Astrocyte (in vitro differentiated cells and primary cell): ENCODE results near the gene ZNF516. TPM values are rescaled to one million over a fixed set of nuclear protein-coding genes. Genes with fewer than 3 reads are reported as not detected.

Experiments
- DNase-seq: peaks from one replicate; pipeline ENCODE4 v3.0.0-alpha.2; 2010; ENCODE audit warnings: low read depth
- FAIRE-seq: peaks from 2 replicates; lab custom pipeline; 2011; peaks lifted over from hg19 to GRCh38; lab: Jason Lieb, UNC
- H2AFZ ChIP-seq: 2 replicates; pipeline ENCODE4 v1.6.0; 2012; ENCODE audit warnings: low read depth, low read length, inconsistent platforms
- H3K27ac ChIP-seq: 2 replicates; pipeline ENCODE4 v1.5.1; 2011; ENCODE audit warnings: low read depth, low read length, inconsistent platforms
- H3K27me3 ChIP-seq: 2 replicates; pipeline ENCODE4 v1.6.0; 2011; ENCODE audit warnings: low read length, inconsistent platforms; ENCODE audit not compliant: insufficient read depth
- H3K36me3 ChIP-seq: 2 replicates; pipeline ENCODE4 v1.5.1; 2011; ENCODE audit warnings: low read length, inconsistent platforms; ENCODE audit not compliant: insufficient read depth
- H3K4me1 ChIP-seq: 2 replicates; pipeline ENCODE4 v1.5.1; 2011; ENCODE audit warnings: low read length, inconsistent platforms; ENCODE audit not compliant: insufficient read depth
- H3K4me2 ChIP-seq: 2 replicates; pipeline ENCODE4 v1.6.0; 2012; ENCODE audit warnings: low read length, inconsistent platforms
- H3K4me3 ChIP-seq: 2 replicates; pipeline ENCODE4 v1.5.1; 2011; ENCODE audit warnings: low read depth, mild to moderate bottlenecking, low read length, inconsistent platforms; ENCODE audit not compliant: insufficient read depth
- H3K79me2 ChIP-seq: 2 replicates; pipeline ENCODE4 v1.6.0; 2012; ENCODE audit warnings: mild to moderate bottlenecking, low read length, inconsistent platforms; ENCODE audit not compliant: insufficient read depth
- H3K9ac ChIP-seq: 2 replicates; pipeline ENCODE4 v1.6.0; 2012; ENCODE audit warnings: mild to moderate bottlenecking, low read length, inconsistent platforms
- H3K9me3 ChIP-seq: 2 replicates; pipeline ENCODE4 v1.5.1; 2012; ENCODE audit warnings: low read depth, mild to moderate bottlenecking, low read length, inconsistent platforms; ENCODE audit not compliant: insufficient read depth
- H4K20me1 ChIP-seq: 2 replicates; pipeline ENCODE4 v1.6.0; 2012; ENCODE audit warnings: low read length, inconsistent platforms; ENCODE audit not compliant: insufficient read depth
- H3K27ac Mint-ChIP-seq: one replicate; pipeline ENCODE4 v1.8.0; 2021; ENCODE audit warnings: mild to moderate bottlenecking, mixed read lengths; ENCODE audit not compliant: unreplicated experiment
- H3K27me3 Mint-ChIP-seq: one replicate; pipeline ENCODE4 v1.8.0; 2021; ENCODE audit warnings: low read depth, mixed read lengths; ENCODE audit not compliant: unreplicated experiment
- H3K36me3 Mint-ChIP-seq: one replicate; pipeline ENCODE4 v1.8.0; 2021; ENCODE audit warnings: low read depth, mixed read lengths; ENCODE audit not compliant: unreplicated experiment
- H3K4me1 Mint-ChIP-seq: one replicate; pipeline ENCODE4 v1.8.0; 2021; ENCODE audit warnings: low read depth, mixed read lengths; ENCODE audit not compliant: unreplicated experiment
- H3K4me3 Mint-ChIP-seq: one replicate; pipeline ENCODE4 v1.8.0; 2021; ENCODE audit warnings: mild to moderate bottlenecking, moderate library complexity, mixed read lengths; ENCODE audit not compliant: unreplicated experiment
- H3K9me3 Mint-ChIP-seq: one replicate; pipeline ENCODE4 v1.8.0; 2021; ENCODE audit warnings: mild to moderate bottlenecking, mixed read lengths; ENCODE audit not compliant: unreplicated experiment
- CTCF ChIP-seq: IDR thresholded peaks from 2 replicates; pipeline ENCODE4 v1.5.1; 2011; ENCODE audit warnings: low read depth, mild to moderate bottlenecking, inconsistent platforms, low read length, moderate library complexity; ENCODE audit not compliant: insufficient read depth
- EZH2 ChIP-seq: IDR thresholded peaks from 2 replicates; pipeline ENCODE4 v1.6.1; 2012; ENCODE audit warnings: mild to moderate bottlenecking, low read length, inconsistent platforms; ENCODE audit not compliant: insufficient read depth
- total RNA-seq: library from RNA; stranded (reverse); gene quantifications from 2 replicates; pipeline ENCODE4 v1.2.1, GENCODE V29; 2021

The ZNF516 gene
- total RNA-seq, 1 donor from 2014 or later, result 59.8 TPM

GRCh38 chr18:76476665-76477561 lies 18.1 kb downstream of the ZNF516 start:
- Mint-ChIP-seq H3K4me3 (peak overlapping the region; percentile 31), H3K27ac (peak overlapping the region; percentile 91), H3K4me1 (peaks cover 30% of the 10 kb centered on the region), H3K9me3 (no peaks in the 10 kb centered on the region), H3K27me3 (no peaks in the 10 kb centered on the region), H3K36me3 (peaks cover 5% of the 10 kb centered on the region)
- Histone ChIP-seq H3K4me3 (peak overlapping the region; percentile 51), H4K20me1 (peaks cover 23% of the 10 kb centered on the region), H3K9me3 (no peaks in the 10 kb centered on the region), H3K27ac (peak overlapping the region; percentile 83), H3K79me2 (peaks cover 73% of the 10 kb centered on the region), H3K27me3 (no peaks in the 10 kb centered on the region), H3K4me2 (peak overlapping the region; percentile 81), H2AFZ (peak overlapping the region; percentile 6), H3K36me3 (no peaks in the 10 kb centered on the region), H3K9ac (peak overlapping the region; percentile 73), H3K4me1 (peaks cover 25% of the 10 kb centered on the region)
- FAIRE-seq (peak; percentile 96), DNase-seq (peak; percentile 95)
- TF ChIP-seq EZH2, result no peak
- no peak for TF ChIP-seq CTCF

GRCh38 chr18:76475450-76476194 lies 19.4 kb downstream of the ZNF516 start:
- no peak overlapping the region for H2AFZ ChIP-seq
- H3K36me3 ChIP-seq, result no peaks in the 10 kb centered on the region
- no peak overlapping the region for H3K4me3 ChIP-seq
- Mint-ChIP-seq H3K36me3 (peaks cover 3% of the 10 kb centered on the region), H3K27ac (no peak overlapping the region), H3K9me3 (no peaks in the 10 kb centered on the region), H3K4me3 (no peak overlapping the region), H3K27me3 (no peaks in the 10 kb centered on the region), H3K4me1 (peaks cover 30% of the 10 kb centered on the region)
- H3K9me3 ChIP-seq, result no peaks in the 10 kb centered on the region
- peak overlapping the region; percentile 83 for H3K27ac ChIP-seq
- TF ChIP-seq CTCF (no peak), EZH2 (no peak)
- H3K4me2 ChIP-seq, result peak overlapping the region; percentile 81
- H3K4me1 ChIP-seq, result peaks cover 25% of the 10 kb centered on the region
- peaks cover 23% of the 10 kb centered on the region for H4K20me1 ChIP-seq
- DNase-seq, result no peak
- H3K27me3 ChIP-seq, result no peaks in the 10 kb centered on the region
- H3K79me2 ChIP-seq, result peaks cover 72% of the 10 kb centered on the region
- peak overlapping the region; percentile 73 for H3K9ac ChIP-seq
- FAIRE-seq, result no peak
